Measurements from ENCODE around the gene COPA.
"Not testable (repeated sequence)": the region's sequence is repeated elsewhere in the genome, so short reads cannot be mapped to it uniquely, and the experiment has no call there.

DNA sequence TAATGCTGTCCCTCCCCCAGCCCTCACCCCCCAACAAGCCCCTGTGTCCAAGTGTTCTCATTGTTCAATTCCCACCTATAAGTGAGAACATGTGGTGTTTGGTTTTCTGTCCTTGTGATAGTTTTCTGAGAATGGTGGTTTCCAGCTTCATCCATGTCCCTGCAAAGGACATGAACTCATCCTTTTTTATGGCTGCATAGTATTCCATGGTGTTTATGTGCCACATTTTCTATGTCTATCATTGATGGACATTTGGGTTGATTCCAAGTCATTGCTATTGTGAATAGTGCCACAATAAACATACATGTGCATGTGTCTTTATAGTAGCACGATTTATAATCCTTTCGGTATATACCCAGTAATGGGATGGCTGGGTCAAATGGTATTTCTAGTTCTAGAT, 41.8 kb upstream of the COPA start:
- TF ChIP-seq, protein P1, sequence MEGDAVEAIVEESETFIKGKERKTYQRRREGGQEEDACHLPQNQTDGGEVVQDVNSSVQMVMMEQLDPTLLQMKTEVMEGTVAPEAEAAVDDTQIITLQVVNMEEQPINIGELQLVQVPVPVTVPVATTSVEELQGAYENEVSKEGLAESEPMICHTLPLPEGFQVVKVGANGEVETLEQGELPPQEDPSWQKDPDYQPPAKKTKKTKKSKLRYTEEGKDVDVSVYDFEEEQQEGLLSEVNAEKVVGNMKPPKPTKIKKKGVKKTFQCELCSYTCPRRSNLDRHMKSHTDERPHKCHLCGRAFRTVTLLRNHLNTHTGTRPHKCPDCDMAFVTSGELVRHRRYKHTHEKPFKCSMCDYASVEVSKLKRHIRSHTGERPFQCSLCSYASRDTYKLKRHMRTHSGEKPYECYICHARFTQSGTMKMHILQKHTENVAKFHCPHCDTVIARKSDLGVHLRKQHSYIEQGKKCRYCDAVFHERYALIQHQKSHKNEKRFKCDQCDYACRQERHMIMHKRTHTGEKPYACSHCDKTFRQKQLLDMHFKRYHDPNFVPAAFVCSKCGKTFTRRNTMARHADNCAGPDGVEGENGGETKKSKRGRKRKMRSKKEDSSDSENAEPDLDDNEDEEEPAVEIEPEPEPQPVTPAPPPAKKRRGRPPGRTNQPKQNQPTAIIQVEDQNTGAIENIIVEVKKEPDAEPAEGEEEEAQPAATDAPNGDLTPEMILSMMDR (IDR thresholded peaks at IDR 0.05 in 4 of 5, conservative IDR thresholded peaks at IDR 0.05 in 1 of 5): not testable (repeated sequence)
- not testable (repeated sequence) for TF ChIP-seq POLR2A (IDR thresholded peaks at IDR 0.05)

Measured in gastrocnemius medialis (tissue), 4 donors.